GM21528 (cell line): Measurements from ENCODE around the gene COG7.
"Not testable (repeated sequence)": the region's sequence is repeated elsewhere in the genome, so short reads cannot be mapped to it uniquely, and the experiment has no call there.

Experiments used
- ATAC-seq: cut with Tn5 transposase; IDR thresholded peaks from one replicate; pipeline ENCODE4 v1.9.1; 2021; ENCODE audit warnings: mild to moderate bottlenecking, moderate library complexity; ENCODE audit not compliant: unreplicated experiment, low FRiP score

Gene COG7

GRCh38 chr16:23478566-23478965, 25.6 kb upstream of the COG7 start:
- no peak for ATAC-seq

- no peak for ATAC-seq
These were observed 23.3 kb upstream of the COG7 start for GRCh38 chr16:23476289-23476688.

GRCh38 chr16:23469814-23470213, 16.8 kb upstream of the COG7 start:
- ATAC-seq = no peak

GRCh38 chr16:23466162-23466885, 13.3 kb upstream of the COG7 start:
- ATAC-seq = no peak

- ATAC-seq = no peak
These were observed 12.2 kb upstream of the COG7 start for GRCh38 chr16:23465179-23465578.

- no peak for ATAC-seq
These were observed 11.2 kb upstream of the COG7 start for GRCh38 chr16:23464196-23464595.

GRCh38 chr16:23462994-23463393, 10.0 kb upstream of the COG7 start:
- not testable (repeated sequence) for ATAC-seq

- ATAC-seq = no peak
These were observed 506 bp upstream of the COG7 start for GRCh38 chr16:23453338-23454052.

GRCh38 chr16:23452221-23452571, 793 bp downstream of the COG7 start:
- no peak for ATAC-seq

- no peak for ATAC-seq
These were observed 4.6 kb downstream of the COG7 start for GRCh38 chr16:23448392-23448791.

GRCh38 chr16:23437542-23437941, 15.4 kb downstream of the COG7 start:
- not testable (repeated sequence) for ATAC-seq

GRCh38 chr16:23436951-23437350, 16.0 kb downstream of the COG7 start:
- no peak for ATAC-seq

GRCh38 chr16:23435500-23435899, 17.5 kb downstream of the COG7 start:
- ATAC-seq = no peak

- ATAC-seq = no peak
These were observed 18.6 kb downstream of the COG7 start for GRCh38 chr16:23434380-23434779.

GRCh38 chr16:23433261-23433920, 19.6 kb downstream of the COG7 start:
- no peak for ATAC-seq

GRCh38 chr16:23432176-23433128, 20.5 kb downstream of the COG7 start:
- ATAC-seq = no peak

- ATAC-seq = no peak
These were observed 24.6 kb downstream of the COG7 start for GRCh38 chr16:23428351-23428750.

- no peak for ATAC-seq
These were observed 28.6 kb downstream of the COG7 start for GRCh38 chr16:23424292-23424958.

- ATAC-seq = no peak
These were observed 29.4 kb downstream of the COG7 start for GRCh38 chr16:23423496-23424049.

GRCh38 chr16:23420011-23420410, 33.0 kb downstream of the COG7 start:
- ATAC-seq = no peak
